Mucosa of descending colon (tissue), 3 donors: ENCODE data around the gene PEAK3. TPM values are rescaled to one million over a fixed set of nuclear protein-coding genes. Genes with fewer than 3 reads are reported as not detected.

Source experiments
- ATAC-seq: fragments of 200-7000 bp; cut with Tn5 transposase; one replicate; pipeline ENCODE4 v1.9.1; 2020; ENCODE audit warnings: mild to moderate bottlenecking, moderate library complexity
- DNase-seq, 3 donors: peaks; one replicate each; pipeline ENCODE4 v3.0.0-alpha.2; 2020
- H3K36me3 ChIP-seq: fragments of 200-600 bp; one replicate; pipeline ENCODE4 v1.8.0; 2021; ENCODE audit warnings: low read depth, mild to moderate bottlenecking
- H3K4me1 ChIP-seq: fragments of 200-600 bp; one replicate; pipeline ENCODE4 v1.8.0; 2021; ENCODE audit warnings: low read depth, mild to moderate bottlenecking
- H3K4me3 ChIP-seq: fragments of 200-600 bp; one replicate; pipeline ENCODE4 v1.8.0; 2021; ENCODE audit warnings: mild to moderate bottlenecking
- H3K9me3 ChIP-seq: fragments of 200-600 bp; one replicate; pipeline ENCODE4 v1.8.0; 2021; ENCODE audit warnings: mild to moderate bottlenecking
- intact Hi-C, 2 donors: fragments of 100-400 bp; cut with DNase I in 1 of 2; cut with micrococcal nuclease in 1 of 2; formaldehyde crosslinking; loops; one replicate each; pipeline versions ENCODE4 v1.11.0 to v1.11.1; 2022; cut with DNase I, micrococcal nuclease
- total RNA-seq, 3 donors: library from RNA; stranded (reverse); fragmentation: NEBNext Ultra II Directional in 2 of 3; extraction: Animal tissue kit (Norgen Biotek cat#: 25700) in 2 of 3; gene quantifications; one replicate each; pipeline versions ENCODE4 v1.2.1 to v1.2.4, GENCODE V29; 2021 to 2023
- TF ChIP-seq, protein P1 (sequence below): fragments of 200-600 bp; IDR thresholded peaks from one replicate; pipeline ENCODE4 v1.8.0; 2022; ENCODE audit warnings: antibody characterized with exemption, mild to moderate bottlenecking
- donor health status: DM: no; HTN: no; CAD: no; lungs with moderate emphysema.
- donor health status: DM: no; HTN: no; CAD: no.
- donor health status: DM: no; HTN: yes; CAD: no.

The PEAK3 gene
- total RNA-seq, 3 donors from 2014 or later = 0.29 to 1.4 (median 1.1) TPM

- intact Hi-C loops = no loop called here
- Histone ChIP-seq H3K4me3 (no peak overlapping the region), H3K9me3 (no peaks in the 10 kb centered on the region), H3K36me3 (peaks cover 17% of the 10 kb centered on the region), H3K4me1 (peaks cover 36% of the 10 kb centered on the region)
- ATAC-seq = no peak
- TF ChIP-seq, protein P1, sequence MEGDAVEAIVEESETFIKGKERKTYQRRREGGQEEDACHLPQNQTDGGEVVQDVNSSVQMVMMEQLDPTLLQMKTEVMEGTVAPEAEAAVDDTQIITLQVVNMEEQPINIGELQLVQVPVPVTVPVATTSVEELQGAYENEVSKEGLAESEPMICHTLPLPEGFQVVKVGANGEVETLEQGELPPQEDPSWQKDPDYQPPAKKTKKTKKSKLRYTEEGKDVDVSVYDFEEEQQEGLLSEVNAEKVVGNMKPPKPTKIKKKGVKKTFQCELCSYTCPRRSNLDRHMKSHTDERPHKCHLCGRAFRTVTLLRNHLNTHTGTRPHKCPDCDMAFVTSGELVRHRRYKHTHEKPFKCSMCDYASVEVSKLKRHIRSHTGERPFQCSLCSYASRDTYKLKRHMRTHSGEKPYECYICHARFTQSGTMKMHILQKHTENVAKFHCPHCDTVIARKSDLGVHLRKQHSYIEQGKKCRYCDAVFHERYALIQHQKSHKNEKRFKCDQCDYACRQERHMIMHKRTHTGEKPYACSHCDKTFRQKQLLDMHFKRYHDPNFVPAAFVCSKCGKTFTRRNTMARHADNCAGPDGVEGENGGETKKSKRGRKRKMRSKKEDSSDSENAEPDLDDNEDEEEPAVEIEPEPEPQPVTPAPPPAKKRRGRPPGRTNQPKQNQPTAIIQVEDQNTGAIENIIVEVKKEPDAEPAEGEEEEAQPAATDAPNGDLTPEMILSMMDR = no peak
- no peak for DNase-seq
Observed at GRCh38 chr19:2248136-2249009, 33.6 kb downstream of the PEAK3 start.

DNA sequence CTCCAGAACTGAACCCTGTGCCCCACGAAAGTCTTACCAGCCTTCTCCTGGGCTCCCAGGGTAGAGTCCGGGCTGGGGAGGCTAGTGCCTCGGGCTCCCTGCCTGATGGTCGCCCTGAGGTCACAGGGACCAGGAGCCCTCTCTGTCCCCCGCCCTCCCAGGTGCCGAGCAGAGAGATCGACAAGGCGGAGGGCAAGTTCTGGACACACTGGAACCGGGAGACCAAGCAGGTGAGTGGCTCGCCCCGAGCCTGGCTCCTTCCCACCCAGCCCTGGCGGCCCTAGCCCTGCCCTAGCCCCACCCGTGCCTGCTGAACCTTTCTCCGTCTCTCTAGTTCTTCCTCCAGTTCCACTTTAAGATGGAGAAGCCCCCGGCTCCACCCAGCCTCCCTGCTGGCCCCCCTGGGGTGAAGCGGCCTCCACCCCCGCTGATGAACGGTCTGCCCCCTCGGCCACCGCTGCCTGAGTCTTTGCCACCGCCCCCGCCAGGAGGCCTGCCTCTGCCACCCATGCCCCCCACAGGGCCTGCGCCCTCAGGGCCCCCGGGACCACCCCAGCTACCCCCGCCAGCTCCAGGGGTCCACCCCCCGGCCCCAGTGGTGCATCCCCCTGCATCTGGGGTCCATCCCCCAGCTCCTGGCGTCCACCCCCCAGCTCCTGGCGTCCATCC lies 34.4 kb downstream of the PEAK3 start:
- DNase-seq (no peak), ATAC-seq (no peak)
- peaks cover 29% of the 10 kb centered on the region for H3K4me1 ChIP-seq
- intact Hi-C loops = no loop called here
- no peak overlapping the region for H3K4me3 ChIP-seq
- H3K36me3 ChIP-seq = peaks cover 17% of the 10 kb centered on the region
- TF ChIP-seq, protein P1 = no peak
- no peaks in the 10 kb centered on the region for H3K9me3 ChIP-seq

DNA sequence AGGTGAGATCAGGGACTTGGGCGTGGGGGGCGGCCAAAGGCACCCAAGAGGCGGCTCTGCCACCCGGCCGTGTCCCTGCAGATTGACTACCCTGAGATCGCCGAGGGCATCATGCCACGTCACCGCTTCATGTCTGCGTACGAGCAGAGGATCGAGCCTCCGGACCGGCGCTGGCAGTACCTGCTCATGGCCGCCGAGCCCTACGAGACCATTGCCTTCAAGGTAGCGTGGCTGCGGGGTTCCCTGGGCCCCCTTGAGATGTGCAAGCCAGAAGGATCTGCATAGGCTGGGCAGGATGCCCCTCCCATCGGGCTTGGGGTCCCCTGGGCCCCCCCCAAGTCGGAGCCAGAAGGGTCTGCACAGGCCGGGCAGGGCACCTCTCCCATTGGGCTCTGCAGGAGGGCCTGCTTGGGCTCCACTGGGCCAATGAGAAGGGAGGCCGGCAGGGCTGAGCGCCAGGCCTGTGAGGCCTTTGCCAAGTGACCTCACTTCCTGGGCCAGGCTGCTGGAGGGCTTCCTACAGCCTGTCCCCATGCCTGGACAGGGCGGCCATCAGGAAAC lies 35.1 kb downstream of the PEAK3 start:
- TF ChIP-seq, protein P1 = no peak

DNA sequence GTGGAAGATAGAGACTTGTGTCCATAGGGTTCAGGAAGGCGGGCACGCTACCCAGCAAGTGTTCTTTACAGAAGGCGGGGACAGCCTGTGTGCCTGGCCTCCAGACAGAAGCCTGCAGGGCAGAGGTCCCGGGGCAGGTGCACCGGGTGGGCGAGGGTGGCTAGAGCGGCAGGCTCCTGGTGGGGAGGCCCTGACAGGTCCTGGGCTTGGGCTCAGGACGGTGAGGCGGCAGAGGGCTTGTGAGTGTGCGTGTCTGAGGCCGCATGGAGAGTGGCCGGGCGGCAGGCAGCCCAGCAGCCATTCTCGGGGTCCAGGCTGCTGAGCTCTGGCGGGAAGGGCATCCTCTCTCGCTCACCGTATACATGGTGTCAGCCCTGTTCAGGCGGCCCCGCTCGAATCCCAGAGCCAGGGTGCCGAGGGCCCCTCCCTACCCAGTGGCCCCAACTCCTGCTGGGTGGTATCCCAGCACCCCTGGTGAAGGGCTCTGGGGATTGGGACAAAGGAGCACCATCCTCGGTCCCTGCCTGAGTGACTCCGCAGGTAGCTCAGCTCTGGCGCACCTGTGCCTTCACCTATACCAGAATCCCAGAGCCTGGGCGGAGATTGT lies 35.9 kb downstream of the PEAK3 start:
- no peaks in the 10 kb centered on the region for H3K9me3 ChIP-seq
- no peak overlapping the region for H3K4me3 ChIP-seq
- intact Hi-C loops = no loop called here
- peaks cover 17% of the 10 kb centered on the region for H3K36me3 ChIP-seq
- ATAC-seq (no peak), DNase-seq (no peak)
- peaks cover 28% of the 10 kb centered on the region for H3K4me1 ChIP-seq
- TF ChIP-seq, protein P1 = no peak

More for the DNA sequence above, 35.1 kb downstream of the PEAK3 start:
- intact Hi-C loops = no loop called here
- H3K4me1 ChIP-seq = peaks cover 26% of the 10 kb centered on the region
- ATAC-seq (no peak), DNase-seq (no peak)
- no peak overlapping the region for H3K4me3 ChIP-seq
- peaks cover 17% of the 10 kb centered on the region for H3K36me3 ChIP-seq
- no peaks in the 10 kb centered on the region for H3K9me3 ChIP-seq

GRCh38 chr19:2245273-2245672 lies 36.7 kb downstream of the PEAK3 start:
- no peak for ATAC-seq
- Histone ChIP-seq H3K9me3 (no peaks in the 10 kb centered on the region), H3K36me3 (peaks cover 17% of the 10 kb centered on the region), H3K4me3 (no peak overlapping the region), H3K4me1 (peaks cover 29% of the 10 kb centered on the region)
- TF ChIP-seq, protein P1 = no peak
- DNase-seq = no peak
- intact Hi-C loops = no loop called here
